GM04503 (cell line): ENCODE data around the gene TNFRSF21.
"Not testable (repeated sequence)": the region's sequence is repeated elsewhere in the genome, so short reads cannot be mapped to it uniquely, and the experiment has no call there.

ENCODE experiments used
- DNase-seq: peaks from one replicate; pipeline ENCODE4 v3.0.0-alpha.2; 2012; ENCODE audit warnings: low read depth

Gene TNFRSF21

GRCh38 chr6:47286301-47286700, 23.4 kb downstream of the TNFRSF21 start:
- DNase-seq = no peak

DNA sequence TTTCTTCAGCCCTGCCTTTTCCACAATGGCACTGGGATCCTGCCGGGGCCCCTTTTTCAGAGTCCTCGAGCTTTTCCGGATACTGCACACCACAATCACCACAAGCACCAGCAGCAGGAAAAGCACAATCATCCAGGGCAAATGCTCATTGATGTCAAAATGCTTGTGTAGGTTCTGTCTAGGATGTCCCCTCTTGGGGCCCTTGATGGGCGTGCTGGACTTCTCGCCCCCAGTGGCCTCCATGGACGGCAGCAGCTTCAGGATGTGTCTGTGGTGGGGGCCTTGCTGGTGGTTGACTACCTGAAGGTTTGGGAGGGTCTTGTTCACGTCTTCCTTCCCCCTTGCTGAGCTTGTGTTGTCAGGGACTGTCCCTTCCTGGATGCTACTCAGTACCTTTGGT, 25.7 kb downstream of the TNFRSF21 start:
- no peak for DNase-seq

- DNase-seq = peak; percentile 8
Measured at GRCh38 chr6:47278545-47278944, 31.2 kb downstream of the TNFRSF21 start.

GRCh38 chr6:47277702-47278101, 32.0 kb downstream of the TNFRSF21 start:
- DNase-seq = no peak

GRCh38 chr6:47276377-47276776, 33.3 kb downstream of the TNFRSF21 start:
- DNase-seq = no peak

- DNase-seq = no peak
Measured at GRCh38 chr6:47275640-47276039, 34.1 kb downstream of the TNFRSF21 start.

DNA sequence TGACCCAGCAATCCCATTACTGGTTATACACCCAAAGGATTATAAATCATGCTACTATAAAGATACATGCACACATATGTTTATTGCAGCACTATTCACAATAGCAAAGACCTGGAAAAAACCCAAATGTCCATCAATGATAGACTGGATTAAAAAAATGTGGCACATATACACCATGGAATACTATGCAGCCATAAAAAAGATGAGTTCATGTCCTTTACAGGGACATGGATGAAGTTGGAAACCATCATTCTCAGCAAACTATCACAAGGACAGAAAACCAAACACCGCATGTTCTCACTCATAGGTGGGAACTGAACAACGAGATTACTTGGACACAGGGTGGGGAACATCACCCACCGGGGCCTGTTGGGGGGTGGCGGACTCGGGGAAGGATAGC, 34.6 kb downstream of the TNFRSF21 start:
- not testable (repeated sequence) for DNase-seq

DNA sequence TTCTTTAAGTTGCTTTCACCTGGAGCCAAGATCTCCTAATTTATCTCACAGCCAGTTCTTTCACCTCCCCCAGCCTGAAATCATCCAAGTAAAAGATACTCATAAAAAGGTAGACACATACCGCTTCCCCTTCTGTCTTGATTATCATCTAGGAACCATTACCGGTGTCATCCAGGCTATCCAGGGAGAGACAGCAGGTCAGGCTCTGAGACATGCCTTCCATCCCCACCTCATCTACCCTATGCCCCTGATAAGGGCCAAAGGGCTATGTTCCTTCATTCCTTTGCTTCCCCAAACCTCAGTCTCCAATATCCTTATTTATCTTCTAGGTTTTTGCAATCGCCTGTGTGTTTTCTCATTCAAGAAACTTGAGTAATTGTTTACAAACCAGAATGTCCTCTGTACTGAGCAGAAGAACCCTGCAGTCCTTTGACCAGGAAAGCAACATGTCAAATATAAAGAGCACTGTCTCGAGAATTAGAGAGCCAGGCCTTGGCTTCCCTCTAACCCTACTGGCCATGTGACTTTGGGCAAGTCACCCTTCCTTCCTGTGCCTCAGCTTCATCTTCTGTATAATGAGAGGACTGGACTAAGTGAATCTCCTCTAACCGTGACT, 41.0 kb downstream of the TNFRSF21 start:
- DNase-seq = no peak

DNA sequence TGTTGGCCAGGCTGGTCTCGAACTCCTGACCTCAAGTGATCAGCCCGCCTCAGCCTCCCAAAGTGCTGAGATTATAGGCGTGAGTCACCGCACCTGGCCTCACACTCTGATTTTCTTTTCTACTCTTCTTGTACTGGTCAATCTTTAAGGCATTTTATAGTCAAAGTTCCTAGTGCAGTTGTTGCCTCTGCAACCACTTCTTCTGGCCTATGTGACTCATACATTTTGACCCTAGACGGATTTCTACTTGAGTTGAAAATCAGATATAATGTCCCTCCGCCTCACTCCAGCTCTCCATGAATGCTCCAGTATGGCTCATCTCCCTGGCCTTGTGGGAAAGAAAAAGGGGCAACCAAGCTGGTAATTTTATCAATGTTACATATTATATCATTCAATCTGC, 42.4 kb downstream of the TNFRSF21 start:
- DNase-seq = no peak

GRCh38 chr6:47265971-47266370, 43.7 kb downstream of the TNFRSF21 start:
- no peak for DNase-seq

DNA sequence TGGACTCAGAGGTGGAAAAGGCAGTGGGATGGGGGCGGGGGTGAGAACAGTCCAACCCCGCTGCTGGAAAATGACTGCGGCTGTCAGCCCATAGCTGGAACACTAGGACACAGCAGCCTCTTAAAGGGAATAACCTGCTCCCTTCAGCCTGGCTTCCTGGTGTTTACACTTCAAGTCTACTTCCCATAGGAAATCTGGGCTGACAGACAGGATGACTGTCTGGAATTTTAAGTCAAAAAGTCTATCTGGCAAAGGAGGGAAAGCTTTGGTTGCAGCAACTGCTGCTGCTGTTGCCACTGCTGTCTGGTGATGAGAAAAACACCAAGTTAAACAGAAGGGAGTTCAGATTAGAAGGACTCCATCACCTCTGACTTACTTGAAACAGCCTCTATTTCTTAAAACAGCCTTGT, 44.9 kb downstream of the TNFRSF21 start:
- no peak for DNase-seq

GRCh38 chr6:47263268-47263667, 46.4 kb downstream of the TNFRSF21 start:
- DNase-seq = no peak

GRCh38 chr6:47262231-47262630, 47.5 kb downstream of the TNFRSF21 start:
- no peak for DNase-seq

- no peak for DNase-seq
Measured at GRCh38 chr6:47261191-47261590, 48.5 kb downstream of the TNFRSF21 start.

GRCh38 chr6:47260021-47260420, 49.7 kb downstream of the TNFRSF21 start:
- no peak for DNase-seq

- no peak for DNase-seq
Measured at GRCh38 chr6:47258724-47259347, 50.9 kb downstream of the TNFRSF21 start.

- DNase-seq = no peak
Measured at GRCh38 chr6:47256981-47257730, 52.5 kb downstream of the TNFRSF21 start.

DNA sequence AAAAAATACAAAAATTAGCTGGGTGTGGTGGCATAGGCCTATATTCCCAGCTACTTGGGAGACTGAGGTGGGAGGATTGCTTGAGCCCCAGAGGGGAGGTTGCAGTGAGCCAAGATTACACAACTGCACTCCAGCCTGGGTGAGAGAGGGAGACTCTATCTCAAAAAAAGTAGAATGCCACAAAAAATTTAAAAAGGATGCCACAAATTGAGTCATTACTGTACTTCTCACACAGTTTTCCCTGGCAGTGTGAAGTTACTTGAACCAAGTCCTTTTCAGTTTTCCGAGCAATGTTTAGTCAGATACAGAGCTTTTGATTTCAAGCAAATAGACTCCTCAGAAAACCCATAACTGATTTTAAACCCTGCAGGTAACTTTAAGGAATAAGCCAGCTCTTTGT, 53.3 kb downstream of the TNFRSF21 start:
- DNase-seq = no peak

GRCh38 chr6:47254906-47255305, 54.8 kb downstream of the TNFRSF21 start:
- DNase-seq = no peak

DNA sequence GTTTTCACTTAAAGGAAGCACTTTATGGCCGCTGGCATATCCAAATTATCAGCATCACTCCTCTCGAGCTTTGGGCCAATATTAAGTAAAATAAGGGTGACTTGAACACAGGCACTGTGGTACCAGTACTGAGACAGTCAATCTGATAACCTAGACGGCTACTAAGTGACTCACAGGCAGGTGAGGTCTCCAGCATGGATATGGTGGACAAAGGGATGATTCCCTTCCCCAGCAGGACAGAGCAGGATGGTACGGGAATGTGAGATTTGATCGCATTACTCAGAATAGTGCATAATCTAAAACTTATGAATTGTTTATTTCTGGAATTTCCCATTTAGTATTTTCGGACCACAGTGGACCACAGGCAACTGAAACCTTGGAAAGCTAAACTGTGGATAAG, 55.7 kb downstream of the TNFRSF21 start:
- no peak for DNase-seq

DNA sequence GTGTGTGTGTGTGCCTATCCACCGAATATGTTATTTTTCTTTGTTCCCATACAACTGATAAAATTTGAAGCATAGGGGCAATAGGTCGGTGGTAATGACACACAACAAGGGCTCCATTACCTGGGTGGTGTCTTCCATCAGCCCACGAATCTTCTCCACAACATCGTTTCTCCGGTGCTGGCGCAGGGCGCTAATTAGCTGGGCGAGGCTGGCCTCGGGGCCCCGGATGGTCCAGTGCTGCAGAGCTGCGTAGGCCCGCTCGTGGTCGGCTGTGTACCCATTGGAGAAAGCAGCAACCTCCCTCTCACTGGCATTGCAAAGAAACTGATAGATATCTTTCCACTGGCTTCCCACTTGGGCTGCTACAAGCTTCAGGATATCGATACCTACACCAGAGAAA, 56.6 kb downstream of the TNFRSF21 start:
- DNase-seq = no peak

GRCh38 chr6:47252633-47253032, 57.1 kb downstream of the TNFRSF21 start:
- no peak for DNase-seq

- no peak for DNase-seq
Measured at GRCh38 chr6:47251396-47251795, 58.3 kb downstream of the TNFRSF21 start.
